Osteoblast (primary cell): ENCODE measurements around the gene TMC1. TPM values are rescaled to one million over a fixed set of nuclear protein-coding genes. Genes with fewer than 3 reads are reported as not detected.

ENCODE experiments used
- DNase-seq: peaks from one replicate; pipeline ENCODE4 v3.0.0; 2011; ENCODE audit warnings: low spot score, mixed read lengths; ENCODE audit not compliant: insufficient read length; ENCODE audit errors: missing footprints
- H2AFZ ChIP-seq: 2 replicates; pipeline ENCODE4 v1.6.0; 2011; ENCODE audit warnings: mild to moderate bottlenecking, low read length
- H3K27ac ChIP-seq: 2 replicates; pipeline ENCODE4 v1.5.1; 2011; ENCODE audit warnings: mild to moderate bottlenecking, low read depth, low read length, moderate library complexity
- H3K27me3 ChIP-seq: 2 replicates; pipeline ENCODE4 v1.6.0; 2012; ENCODE audit warnings: mild to moderate bottlenecking, control low read depth, inconsistent platforms, low read length, moderate library complexity; ENCODE audit not compliant: insufficient read depth
- H3K36me3 ChIP-seq: 2 replicates; pipeline ENCODE4 v1.5.1; 2011; ENCODE audit warnings: mild to moderate bottlenecking, low read length, control low read depth, moderate library complexity; ENCODE audit not compliant: insufficient read depth
- H3K4me1 ChIP-seq: 2 replicates; pipeline ENCODE4 v1.5.1; 2011; ENCODE audit warnings: mild to moderate bottlenecking, low read length, control low read depth, moderate library complexity; ENCODE audit not compliant: insufficient read depth
- H3K4me2 ChIP-seq: 2 replicates; pipeline ENCODE4 v1.6.0; 2011; ENCODE audit warnings: mild to moderate bottlenecking, low read length; ENCODE audit not compliant: insufficient read depth
- H3K4me3 ChIP-seq: fragments of 200-600 bp; sonication (generic); 3 replicates; pipeline ENCODE4 v1.5.1; 2012; ENCODE audit warnings: mild to moderate bottlenecking, low read length, inconsistent platforms; ENCODE audit not compliant: insufficient read depth
- H3K79me2 ChIP-seq: 2 replicates; pipeline ENCODE4 v1.6.0; 2012; ENCODE audit warnings: mild to moderate bottlenecking, low read length, control low read depth, inconsistent platforms; ENCODE audit not compliant: insufficient read depth
- H3K9me3 ChIP-seq: 2 replicates; pipeline ENCODE4 v1.5.1; 2011; ENCODE audit warnings: low read depth, low read length, control low read depth
- H4K20me1 ChIP-seq: 2 replicates; pipeline ENCODE4 v1.6.0; 2012; ENCODE audit warnings: mild to moderate bottlenecking, low read length, control low read depth; ENCODE audit not compliant: insufficient read depth
- total RNA-seq: library from RNA; depleted of rRNA; stranded (reverse); fragments of >200 nt; gene quantifications from 2 replicates; pipeline ENCODE4 v1.2.3, GENCODE V29; 2012
- TF ChIP-seq, protein P1 (sequence below): IDR thresholded peaks from 2 replicates; pipeline ENCODE4 v1.5.1; 2011; ENCODE audit warnings: mild to moderate bottlenecking, low read depth, low read length, moderate library complexity; ENCODE audit errors: extremely low read depth

The TMC1 gene
- total RNA-seq, 1 donor = under 0.01 TPM

DNA sequence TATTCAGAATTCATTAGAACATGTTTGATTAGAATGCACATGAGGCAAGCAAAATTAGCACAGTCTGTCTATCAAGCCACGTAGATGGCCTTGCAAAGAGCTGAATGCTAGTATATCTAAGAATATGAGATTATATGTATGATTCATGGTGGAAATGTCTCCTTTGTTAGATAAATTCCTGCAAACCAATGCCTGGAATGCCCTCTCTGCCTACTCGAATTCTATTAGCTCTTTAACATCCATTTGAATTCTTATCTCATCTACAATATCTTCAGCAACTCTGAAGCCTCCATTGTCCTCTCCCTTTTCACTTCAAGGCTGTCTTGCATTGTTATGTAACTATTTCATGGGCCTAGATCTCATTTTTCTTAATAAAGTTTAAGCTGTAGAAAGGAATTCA is 205.5 kb downstream of the TMC1 start:
- H3K9me3 ChIP-seq = no peaks in the 10 kb centered on the region
- H3K4me2 ChIP-seq = no peak overlapping the region
- TF ChIP-seq, protein P1, sequence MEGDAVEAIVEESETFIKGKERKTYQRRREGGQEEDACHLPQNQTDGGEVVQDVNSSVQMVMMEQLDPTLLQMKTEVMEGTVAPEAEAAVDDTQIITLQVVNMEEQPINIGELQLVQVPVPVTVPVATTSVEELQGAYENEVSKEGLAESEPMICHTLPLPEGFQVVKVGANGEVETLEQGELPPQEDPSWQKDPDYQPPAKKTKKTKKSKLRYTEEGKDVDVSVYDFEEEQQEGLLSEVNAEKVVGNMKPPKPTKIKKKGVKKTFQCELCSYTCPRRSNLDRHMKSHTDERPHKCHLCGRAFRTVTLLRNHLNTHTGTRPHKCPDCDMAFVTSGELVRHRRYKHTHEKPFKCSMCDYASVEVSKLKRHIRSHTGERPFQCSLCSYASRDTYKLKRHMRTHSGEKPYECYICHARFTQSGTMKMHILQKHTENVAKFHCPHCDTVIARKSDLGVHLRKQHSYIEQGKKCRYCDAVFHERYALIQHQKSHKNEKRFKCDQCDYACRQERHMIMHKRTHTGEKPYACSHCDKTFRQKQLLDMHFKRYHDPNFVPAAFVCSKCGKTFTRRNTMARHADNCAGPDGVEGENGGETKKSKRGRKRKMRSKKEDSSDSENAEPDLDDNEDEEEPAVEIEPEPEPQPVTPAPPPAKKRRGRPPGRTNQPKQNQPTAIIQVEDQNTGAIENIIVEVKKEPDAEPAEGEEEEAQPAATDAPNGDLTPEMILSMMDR = no peak
- no peak overlapping the region for H2AFZ ChIP-seq
- no peak overlapping the region for H3K27ac ChIP-seq
- H3K36me3 ChIP-seq = no peaks in the 10 kb centered on the region
- H4K20me1 ChIP-seq = no peaks in the 10 kb centered on the region
- H3K4me3 ChIP-seq = no peak overlapping the region
- H3K27me3 ChIP-seq = no peaks in the 10 kb centered on the region
- peak; percentile 58 for DNase-seq
- H3K79me2 ChIP-seq = no peaks in the 10 kb centered on the region
- H3K4me1 ChIP-seq = no peaks in the 10 kb centered on the region

DNA sequence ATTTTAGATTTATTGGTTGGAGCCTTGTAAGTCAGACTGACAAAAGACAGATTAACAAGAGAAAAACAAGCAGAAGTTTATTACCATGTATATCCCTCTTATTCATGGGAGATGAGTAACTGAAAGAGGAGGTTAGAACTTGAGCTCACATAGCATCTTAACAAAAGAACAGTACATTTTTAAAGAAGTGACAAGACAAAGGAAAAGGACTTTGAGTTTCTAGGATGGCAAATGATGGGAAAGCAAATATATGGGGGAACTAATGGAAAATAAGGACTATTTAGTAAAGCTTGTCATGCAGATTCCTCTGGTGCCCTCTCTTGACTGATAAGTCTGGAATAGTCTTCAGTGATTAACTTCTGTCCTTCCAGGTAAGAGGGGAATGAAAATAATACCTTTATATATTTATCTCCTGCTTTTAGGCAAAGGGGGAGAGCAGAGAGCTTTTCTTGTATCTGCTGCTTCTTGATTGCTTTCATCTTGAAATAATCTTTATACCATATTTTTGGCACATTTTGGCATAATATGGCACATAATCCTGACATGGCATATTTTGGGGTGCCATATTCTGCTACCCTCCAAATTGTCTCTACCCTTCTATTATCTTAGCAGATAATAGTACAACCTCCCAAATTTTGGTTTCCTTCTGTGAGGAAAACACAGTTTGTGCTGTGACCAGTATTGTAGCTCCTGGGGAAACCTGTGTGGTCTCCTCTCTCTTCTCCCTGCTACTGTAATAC is 206.8 kb downstream of the TMC1 start:
- Histone ChIP-seq H3K9me3 (no peaks in the 10 kb centered on the region), H3K4me3 (no peak overlapping the region), H4K20me1 (no peaks in the 10 kb centered on the region), H2AFZ (no peak overlapping the region), H3K27ac (no peak overlapping the region), H3K4me2 (no peak overlapping the region), H3K4me1 (no peaks in the 10 kb centered on the region), H3K79me2 (no peaks in the 10 kb centered on the region), H3K27me3 (no peaks in the 10 kb centered on the region), H3K36me3 (no peaks in the 10 kb centered on the region)
- DNase-seq = no peak
- TF ChIP-seq, protein P1 = no peak

DNA sequence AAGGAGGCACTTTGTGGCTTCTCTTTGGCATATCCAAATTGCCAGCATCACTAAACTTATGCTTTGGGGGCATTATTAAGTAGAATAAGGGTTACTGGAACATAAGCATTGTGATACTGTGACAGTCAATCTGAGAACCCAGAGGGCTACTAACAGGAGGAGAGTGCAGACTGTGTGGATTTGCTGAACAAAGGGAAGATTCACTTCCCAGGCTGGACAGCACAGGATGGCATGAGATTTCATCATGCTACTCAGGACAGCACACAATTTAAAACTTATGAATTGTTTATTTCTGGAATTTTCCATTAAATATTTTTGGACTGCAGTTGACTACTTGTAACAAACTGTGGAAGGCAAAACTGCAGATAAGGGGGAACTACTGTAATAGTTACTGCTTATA is 212.5 kb downstream of the TMC1 start:
- no peaks in the 10 kb centered on the region for H3K4me1 ChIP-seq
- no peaks in the 10 kb centered on the region for H3K27me3 ChIP-seq
- no peak overlapping the region for H3K4me3 ChIP-seq
- no peaks in the 10 kb centered on the region for H3K36me3 ChIP-seq
- no peak overlapping the region for H3K4me2 ChIP-seq
- no peak overlapping the region for H3K27ac ChIP-seq
- TF ChIP-seq, protein P1 = no peak
- H3K79me2 ChIP-seq = no peaks in the 10 kb centered on the region
- H2AFZ ChIP-seq = no peak overlapping the region
- no peak for DNase-seq
- no peaks in the 10 kb centered on the region for H4K20me1 ChIP-seq
- H3K9me3 ChIP-seq = no peaks in the 10 kb centered on the region

DNA sequence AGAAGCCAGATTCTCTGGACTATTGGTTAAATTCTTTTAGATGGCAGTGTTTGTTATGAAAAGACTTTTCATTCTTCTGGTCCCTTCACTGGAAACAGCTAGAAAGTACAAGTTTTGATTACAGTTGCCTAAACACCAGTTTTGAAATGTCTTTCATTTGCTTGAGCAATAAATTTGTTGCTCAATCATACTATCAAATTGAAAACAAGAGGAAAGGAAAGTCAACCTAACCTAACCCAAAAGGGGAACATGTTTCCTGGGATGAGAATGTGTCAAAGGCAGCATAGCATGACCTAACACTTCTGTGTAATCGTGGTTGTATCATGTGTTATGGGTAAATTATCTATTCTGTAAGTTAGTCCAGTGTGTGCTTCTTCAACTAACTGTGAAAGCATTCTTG is 213.2 kb downstream of the TMC1 start:
- H3K27me3 ChIP-seq = no peaks in the 10 kb centered on the region
- H3K36me3 ChIP-seq = no peaks in the 10 kb centered on the region
- no peak overlapping the region for H3K4me2 ChIP-seq
- H3K4me1 ChIP-seq = no peaks in the 10 kb centered on the region
- H3K4me3 ChIP-seq = no peak overlapping the region
- H3K79me2 ChIP-seq = no peaks in the 10 kb centered on the region
- H3K9me3 ChIP-seq = no peaks in the 10 kb centered on the region
- no peak overlapping the region for H3K27ac ChIP-seq
- no peak for DNase-seq
- H4K20me1 ChIP-seq = no peaks in the 10 kb centered on the region
- H2AFZ ChIP-seq = no peak overlapping the region
- TF ChIP-seq, protein P1 = no peak
